ENCODE data around the gene RPL41.
A peak's percentile ranks its signal among the peaks of the same experiment; 100 is the strongest.

The RPL41 gene

DNA sequence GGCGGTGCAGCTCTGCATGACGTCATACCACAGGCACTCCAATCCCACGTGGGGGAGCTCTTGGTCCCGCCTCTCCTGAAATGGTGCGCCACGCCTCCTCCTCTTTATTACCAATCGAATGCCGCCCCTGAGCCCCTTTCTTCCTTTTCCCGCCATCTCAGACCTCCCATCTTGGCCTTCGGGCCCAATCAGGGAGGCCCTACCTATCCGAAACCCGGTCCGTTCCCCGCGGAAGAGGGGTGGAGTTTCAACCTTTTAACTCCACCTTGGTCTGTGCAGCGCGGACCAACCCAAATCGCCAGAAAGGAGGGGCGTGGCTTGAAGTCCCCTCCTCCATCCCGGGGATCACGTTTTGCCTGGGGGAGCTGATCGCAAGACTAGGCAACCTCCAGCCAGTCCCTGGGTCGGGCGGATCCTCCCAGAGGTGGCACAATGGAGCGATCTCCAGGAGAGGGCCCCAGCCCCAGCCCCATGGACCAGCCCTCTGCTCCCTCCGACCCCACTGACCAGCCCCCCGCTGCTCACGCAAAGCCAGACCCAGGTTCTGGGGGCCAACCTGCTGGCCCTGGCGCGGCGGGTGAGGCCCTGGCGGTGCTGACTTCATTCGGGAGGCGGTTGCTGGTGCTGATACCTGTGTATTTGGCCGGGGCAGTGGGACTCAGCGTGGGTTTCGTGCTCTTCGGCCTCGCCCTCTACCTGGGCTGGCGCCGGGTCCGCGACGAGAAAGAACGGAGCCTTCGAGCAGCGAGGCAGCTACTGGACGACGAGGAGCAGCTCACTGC, 11.6 kb downstream of the RPL41 start, which contains the start of gene ESYT1:
Gene ESYT1 (plus strand): TSS at position 380 of the 782 bp plus-strand sequence. CDS start 53 bp downstream, at position 433.
- DNase-seq (ENCODE audit: low spot score), result peak; percentile 98

DNA sequence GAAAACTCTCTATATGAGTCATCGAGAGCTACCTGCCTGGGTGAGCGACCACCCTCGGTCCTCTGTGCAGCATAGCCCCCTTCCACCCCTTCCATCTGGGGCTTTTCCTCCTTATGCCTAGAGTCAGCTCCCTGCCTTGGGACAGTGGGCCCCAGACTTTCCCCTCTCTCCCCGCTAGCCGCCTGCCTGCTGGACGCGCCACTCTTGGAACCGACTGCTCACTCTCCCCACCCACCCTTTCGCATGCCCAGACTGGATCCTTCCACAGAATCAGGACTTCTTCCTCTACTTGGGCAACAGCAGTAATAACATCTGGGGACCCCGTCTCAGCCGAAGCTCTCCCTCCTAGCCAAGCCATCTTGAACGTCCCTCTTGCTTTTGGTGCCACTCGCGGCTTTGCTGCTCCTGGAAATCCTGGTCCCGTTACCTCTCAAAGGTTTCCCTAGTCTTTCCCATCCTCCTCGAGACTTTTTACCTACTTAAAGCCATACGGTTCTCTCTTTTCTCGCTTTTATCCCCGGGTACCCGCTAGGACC, 12.3 kb downstream of the RPL41 start:
- peak; percentile 44 for DNase-seq (ENCODE audit: low spot score)

DNA sequence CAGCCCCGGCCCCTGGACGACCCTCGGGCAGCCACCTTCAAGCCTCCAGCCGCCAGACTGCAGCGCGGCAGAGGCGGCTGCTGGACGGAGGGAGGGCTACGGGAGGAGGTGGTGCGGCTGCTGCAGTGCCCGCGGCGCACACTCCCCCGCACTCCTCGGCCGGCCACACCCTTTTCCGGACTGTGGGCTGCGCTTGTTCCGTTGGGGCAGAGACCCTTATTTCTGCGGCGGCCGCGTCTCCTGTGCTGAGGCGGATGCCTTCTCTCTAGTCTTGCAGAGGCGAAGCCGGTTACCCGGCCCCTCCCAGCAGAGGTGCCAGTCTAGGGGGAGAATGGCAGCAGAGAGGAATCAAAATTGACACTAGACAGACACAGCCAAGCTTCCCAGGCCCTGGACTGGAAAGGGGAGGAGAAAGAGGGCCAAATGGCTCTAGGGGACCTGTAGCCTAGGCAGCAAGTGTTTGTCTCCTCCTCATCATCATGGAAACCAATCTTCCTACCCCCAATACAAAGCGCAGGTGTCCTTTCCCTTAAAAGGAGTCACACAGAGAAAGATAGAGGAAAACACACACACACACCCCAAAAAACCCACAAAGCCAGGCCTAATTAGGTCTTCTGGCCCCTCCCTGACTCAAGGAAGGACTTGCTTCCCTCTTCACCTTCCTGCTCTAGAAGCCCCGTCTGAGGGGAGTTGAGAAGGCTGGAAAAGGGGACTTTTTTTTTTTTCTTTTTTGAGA, 12.9 kb downstream of the RPL41 start:
- peak; percentile 57 for DNase-seq (ENCODE audit: low spot score)

DNA sequence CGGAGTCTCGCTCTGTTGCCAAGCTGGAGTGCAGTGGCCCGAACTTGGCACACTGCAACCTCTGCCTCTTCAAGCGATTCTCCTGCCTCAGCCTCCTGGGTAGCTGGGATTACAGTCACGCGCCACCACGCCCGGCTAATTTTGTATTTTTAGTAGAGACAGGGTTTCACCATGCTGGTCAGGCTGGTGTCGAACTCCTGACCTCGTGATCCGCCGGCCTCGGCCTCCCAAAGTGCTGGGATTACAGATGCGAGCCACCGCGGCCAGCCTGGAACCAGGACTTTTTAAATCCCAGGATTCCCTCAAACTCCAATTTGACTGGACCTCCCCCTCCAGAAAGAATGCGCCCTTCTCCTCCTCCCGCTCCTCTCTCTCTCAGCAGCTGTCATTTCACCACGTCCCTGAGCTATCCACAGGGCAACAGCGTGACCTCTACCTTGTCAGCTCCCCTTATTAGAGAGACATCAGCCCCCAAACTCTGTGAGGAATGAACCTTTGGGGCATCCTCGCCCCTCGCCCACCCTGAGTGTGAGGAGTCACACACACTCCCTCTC, 13.6 kb downstream of the RPL41 start:
- DNase-seq (ENCODE audit: low spot score), result no peak

DNA sequence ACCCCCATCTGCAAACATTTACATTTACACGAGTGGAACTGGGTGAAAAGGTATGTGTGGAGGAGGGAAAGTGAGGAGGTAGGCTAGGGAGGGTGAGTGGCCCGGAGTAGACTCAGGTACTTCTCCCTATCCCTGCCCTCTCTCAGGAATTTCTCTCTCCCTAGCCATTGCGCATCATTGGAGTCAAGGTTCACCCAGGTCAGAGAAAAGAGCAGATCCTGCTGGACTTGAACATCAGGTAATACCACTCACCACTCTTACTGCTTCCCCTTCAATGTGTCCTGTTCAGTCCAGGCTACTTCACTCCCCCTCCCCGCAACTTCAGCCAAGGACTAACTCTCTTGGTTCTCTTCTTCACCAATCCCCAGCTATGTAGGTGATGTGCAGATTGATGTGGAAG, 14.4 kb downstream of the RPL41 start:
- DNase-seq (ENCODE audit: low spot score), result no peak

DNA sequence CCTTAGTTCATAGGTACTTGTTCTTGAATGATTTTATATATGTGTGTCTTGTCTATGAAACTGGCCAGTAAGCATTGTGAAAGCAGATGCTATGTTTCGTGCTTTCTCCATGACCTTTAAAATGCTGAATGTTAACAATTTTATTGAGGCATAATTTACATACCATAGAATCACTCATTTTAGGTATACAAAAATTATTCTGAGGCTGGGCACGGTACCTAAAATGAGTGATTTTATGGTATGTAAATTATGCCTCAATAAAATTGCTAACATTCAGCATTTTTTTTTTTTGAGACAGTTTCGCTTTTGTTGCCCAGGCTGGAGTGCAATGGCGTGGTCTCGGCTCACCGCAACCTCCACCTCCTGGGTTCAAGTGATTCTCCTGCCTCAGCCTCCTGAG, 18.5 kb downstream of the RPL41 start:
- DNase-seq (ENCODE audit: low spot score), result no peak

DNA sequence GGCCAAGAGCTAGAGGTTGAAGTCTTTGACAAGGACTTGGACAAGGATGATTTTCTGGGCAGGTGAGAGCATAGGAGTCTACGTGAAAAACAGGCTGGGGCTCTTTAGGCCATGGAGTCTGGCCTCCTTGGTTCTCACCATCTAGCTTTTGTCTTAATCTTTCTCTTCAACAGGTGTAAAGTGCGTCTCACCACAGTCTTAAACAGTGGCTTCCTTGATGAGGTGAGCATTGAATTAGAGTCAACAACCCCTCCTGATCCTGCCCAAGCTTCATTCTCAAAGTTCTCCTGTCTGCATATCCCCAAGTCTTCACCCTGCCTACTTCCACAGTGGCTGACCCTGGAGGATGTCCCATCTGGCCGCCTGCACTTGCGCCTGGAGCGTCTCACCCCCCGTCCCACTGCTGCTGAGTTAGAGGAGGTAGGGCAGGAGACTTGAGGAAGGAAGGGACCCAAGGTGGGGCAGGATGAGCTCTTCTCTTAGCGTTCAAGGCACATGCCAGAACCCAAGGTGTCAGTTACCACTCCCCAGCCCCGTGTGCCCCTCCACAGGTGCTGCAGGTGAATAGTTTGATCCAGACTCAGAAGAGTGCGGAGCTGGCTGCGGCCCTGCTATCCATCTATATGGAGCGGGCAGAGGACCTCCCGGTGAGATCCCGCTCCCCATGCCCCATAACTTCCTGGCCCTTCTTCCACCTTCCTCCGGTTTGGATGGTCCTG, 21.6 kb downstream of the RPL41 start:
- DNase-seq (ENCODE audit: low spot score), result no peak

DNA sequence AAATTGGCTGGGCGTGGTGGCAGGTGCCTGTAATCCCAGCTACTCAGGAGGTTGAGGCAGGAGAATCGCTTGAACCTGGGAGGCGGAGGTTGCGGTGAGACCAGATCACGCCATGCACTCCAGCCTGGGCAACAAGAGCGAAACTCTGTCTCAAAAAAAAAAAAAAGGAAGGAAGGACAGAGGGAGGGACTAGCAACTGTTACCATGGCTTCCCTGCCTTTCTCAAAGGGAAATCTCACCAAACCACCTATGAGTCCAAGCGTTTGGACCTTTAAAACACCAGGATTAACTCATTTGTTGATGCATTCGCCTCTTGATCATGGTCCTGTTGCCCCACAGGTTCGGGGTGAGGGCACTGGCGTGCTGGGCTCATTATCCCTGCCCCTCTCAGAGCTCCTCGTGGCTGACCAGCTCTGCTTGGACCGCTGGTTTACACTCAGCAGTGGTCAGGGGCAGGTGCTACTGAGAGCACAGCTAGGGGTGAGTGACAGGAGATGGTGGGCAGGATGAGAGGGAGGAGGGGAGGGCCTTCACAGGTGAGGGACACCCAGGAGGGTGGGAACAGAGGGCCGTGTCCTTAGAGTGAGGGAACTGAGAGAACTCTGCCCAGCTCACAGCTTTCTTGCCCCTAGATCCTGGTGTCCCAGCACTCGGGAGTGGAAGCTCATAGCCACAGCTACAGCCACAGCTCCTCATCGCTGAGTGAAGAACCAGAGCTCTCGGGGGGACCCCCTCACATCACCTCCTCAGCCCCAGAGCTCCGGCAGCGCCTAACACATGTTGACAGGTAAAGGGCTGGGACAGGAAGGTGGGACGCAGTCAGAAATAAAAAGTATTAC, 25.7 kb downstream of the RPL41 start:
- no peak for DNase-seq (ENCODE audit: low spot score)

DNA sequence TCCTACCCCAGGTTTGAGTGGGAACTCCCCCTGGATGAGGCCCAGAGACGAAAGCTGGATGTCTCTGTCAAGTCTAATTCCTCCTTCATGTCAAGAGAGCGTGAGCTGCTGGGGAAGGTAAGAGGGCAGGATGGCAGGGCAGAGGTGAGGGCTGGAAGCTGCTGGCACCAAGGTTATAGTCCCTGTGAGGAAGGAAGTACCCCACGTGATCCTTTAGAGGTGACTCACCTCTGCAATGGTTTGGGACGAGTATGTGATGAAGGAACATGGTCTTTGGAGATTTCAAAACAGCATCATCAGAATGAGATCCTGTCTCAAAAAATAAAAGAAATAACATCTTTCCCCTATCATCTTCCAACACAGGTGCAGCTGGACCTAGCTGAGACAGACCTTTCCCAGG, 26.8 kb downstream of the RPL41 start:
- no peak for DNase-seq (ENCODE audit: low spot score)

DNA sequence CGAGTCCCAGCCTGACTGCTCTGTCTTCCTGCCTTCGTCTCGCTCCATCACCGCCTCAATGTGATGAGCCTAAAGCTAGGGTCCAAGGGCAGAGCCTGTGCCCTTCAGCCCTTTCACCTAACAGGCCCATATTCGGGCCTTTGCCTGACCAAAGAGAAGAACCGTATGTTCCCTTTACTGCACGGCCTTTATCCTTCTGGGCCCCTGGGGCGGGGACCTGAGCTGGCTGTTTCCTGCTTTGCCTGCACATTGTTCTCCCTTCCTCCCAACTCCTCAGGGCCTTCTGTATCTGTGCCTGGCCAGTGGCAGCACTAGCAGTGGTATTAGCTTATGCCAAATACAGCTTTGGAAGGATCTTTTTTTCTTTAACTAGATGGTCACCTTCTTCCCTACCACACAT, 27.4 kb downstream of the RPL41 start:
- no peak for DNase-seq (ENCODE audit: low spot score)

DNA sequence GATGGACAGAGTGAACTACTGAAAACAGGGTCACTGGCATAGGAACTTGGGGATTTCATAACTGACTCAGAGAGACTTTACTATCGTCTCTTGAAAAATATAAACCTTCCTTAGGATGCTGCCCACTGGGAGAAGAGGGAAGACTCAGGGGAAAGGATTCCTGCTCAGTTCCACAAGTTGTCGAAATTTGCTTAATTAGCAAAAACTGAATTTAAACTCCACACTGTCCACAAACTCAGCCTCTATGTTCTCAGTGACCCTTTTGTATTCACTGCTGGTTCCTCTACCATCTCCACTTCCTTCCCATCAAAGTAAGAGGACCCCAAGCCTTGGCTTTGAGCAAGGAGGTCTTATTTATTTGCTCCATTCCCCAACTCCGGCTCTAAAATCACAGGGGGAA, 28.8 kb downstream of the RPL41 start:
- DNase-seq (ENCODE audit: low spot score), result no peak

DNA sequence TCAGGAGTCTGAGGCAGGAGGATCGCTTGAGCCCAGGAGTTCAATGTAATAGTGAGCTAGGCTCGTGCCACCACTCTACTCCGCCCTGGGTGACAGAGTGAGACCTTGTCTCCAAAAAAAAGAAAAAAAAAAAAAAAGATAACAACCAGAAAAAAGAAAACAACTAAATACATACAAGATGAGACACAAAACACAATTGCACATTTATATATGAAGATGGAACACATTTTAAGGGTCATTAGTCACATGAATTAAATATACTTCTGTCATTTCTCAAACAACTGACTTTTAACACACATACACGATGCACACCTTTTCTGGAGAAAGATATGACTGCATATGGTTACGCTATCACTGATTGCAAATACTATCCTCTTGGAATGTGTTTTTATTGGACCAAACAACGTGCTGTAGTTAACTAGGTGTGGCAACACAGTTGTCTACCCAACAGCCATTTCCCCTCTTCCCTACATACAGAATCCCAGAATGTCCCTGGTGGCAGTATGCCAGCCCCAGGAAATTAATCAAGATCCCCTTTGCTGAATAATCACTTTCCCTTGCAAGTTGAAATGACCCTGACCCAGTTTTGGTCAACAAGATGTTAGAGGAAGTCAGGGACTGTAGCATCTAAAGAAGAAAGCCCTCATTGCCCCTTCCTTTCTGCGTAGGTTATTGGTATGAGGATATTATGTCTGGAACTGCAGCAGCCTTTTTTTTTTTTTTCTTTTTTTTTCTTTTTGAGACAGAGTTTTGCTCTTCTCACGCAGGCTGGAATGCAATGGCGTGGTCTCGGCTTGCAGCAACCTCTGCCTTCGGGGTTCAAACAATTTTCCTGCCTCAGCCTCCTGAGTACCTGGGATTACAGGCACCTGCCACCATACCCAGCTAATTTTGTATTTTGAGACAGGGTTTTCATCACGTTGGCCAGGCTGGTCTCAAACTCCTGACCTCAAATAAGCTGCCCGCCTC, 30.3 kb downstream of the RPL41 start:
- DNase-seq (ENCODE audit: low spot score), result no peak

DNA sequence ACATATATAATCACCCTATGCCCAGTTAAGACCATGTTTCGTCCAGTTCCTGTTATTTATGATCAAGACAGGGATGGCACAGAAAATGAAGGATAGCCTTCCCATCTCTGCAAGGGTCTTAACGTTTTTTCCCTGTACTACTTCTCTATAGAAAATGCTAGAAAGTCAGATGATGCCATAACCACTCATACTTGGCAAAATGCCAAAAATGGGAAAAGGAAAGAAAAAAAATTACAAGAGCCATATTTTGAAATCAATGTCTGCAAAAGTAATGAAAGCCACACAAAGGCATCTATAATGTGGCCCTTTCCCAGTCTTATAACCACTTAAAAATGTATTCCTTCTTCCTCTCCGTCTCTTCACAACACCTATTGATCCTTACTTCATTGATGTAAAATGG, 34.1 kb downstream of the RPL41 start:
- no peak for DNase-seq (ENCODE audit: low spot score)

DNA sequence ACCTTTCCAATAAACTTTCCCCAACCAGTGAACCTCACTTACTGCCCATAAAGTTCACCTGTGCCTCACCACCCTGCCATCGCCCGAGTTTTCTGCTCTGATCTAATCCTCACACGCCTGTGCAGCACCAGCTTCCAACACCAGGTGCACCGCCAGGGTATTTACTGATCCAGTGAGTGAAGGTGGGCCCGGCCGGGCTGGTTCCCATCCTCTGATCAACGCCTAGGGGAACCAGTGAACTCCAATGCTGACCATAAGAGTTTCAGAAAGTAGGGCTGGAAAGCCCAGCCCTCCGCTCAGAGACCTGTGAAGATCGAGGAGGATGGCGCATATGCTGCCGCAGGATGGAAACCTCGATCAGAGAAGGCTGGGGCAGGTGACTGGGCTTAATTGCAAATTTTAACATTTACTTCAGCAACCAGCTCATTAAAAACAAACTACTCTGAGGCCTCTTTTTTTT, 35.3 kb downstream of the RPL41 start:
- DNase-seq (ENCODE audit: low spot score), result no peak

DNA sequence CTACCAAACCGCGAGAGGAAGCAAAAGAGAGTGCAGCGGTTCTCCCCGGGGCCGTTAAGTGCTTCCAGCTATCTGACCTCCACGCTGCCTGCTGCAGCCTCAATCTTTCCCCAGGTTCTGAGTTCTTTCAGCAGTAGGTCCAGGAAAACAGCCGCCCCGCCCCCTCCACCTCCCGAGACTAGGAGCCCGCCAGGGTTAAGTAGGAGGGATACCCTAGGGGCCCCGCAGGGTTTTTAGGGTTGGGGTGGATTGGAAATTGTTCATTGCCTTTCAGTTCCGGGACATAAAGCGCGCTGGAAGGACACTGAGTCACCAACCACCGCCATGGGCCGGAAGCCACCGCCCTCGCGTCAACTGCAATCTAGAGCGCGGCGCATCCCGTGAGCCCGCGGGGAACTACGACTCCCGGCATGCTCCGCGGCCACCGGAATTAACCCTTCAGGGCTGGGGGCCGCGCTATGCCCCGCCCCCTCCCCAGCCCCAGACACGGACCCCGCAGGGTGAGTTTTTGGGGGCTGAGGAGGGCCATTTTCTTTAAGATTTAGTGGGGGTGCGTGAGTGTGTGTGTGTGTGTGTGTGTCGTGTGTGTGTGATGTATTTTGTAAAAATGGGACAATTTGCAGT, 35.8 kb downstream of the RPL41 start, which contains the start of gene MYL6B:
Gene MYL6B (plus strand): TSS at position 456 of the 624 bp plus-strand sequence. CDS start 1,332 bp downstream, outside the sequence.
- peak; percentile 92 for DNase-seq (ENCODE audit: low spot score)

DNA sequence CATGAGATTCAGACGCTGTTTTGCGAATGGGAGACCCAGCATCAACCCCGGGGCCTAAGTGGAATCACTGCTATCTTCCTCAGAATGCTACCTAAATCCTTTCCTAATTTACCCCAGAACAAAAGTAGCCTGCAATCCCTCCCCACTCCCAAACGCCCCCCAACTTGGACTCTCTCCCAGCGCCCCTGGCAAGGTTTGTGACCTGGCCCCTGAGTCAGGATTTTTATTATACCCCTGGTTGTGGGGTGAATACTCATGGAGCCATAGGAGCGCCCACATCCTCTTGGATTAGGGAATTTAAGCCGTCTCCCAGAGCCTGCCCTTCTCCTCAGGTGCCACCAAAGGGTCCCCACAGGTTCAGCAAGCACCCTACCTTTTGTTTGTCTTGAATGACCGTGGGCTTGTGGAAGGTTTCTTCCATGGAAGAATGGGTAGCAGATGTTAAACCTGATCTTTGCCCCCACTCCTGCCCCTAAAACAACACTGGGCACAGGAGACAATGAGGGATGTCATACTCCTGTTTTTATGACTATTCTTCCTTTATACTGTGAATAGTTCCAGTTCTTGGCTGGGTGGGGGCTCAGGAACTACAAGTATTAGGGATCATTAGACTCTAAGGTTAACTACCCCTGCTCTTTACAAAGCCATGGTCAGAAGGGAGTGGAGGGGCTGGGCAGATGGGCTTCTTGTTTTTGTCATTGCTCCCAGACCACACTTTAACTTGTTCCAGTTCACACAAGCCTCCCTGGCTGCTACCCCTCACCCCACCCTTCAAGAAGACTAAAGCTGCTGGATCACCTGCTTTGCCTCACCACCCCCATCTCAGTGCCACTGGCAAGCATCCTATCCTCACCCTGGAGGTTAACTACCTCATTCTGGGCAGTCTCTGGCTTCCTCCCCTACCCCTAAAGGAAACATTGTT, 36.6 kb downstream of the RPL41 start:
- DNase-seq (ENCODE audit: low spot score), result no peak

DNA sequence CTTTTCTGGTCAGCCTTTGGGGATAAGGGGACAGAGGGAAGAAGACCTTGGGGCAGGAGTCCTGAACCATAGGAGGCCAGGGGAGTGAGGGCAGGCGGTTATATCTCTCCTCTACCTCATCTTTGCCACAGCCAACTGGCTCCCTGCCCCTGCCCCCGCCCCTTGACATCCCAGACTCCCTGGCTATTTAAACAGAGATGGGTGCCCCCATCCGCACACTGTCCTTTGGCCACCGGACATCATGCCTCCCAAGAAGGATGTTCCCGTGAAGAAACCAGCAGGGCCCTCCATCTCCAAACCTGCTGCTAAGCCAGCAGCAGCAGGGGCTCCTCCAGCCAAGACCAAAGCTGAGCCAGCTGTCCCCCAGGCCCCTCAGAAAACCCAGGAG, 37.2 kb downstream of the RPL41 start:
- DNase-seq (ENCODE audit: low spot score), result no peak

DNA sequence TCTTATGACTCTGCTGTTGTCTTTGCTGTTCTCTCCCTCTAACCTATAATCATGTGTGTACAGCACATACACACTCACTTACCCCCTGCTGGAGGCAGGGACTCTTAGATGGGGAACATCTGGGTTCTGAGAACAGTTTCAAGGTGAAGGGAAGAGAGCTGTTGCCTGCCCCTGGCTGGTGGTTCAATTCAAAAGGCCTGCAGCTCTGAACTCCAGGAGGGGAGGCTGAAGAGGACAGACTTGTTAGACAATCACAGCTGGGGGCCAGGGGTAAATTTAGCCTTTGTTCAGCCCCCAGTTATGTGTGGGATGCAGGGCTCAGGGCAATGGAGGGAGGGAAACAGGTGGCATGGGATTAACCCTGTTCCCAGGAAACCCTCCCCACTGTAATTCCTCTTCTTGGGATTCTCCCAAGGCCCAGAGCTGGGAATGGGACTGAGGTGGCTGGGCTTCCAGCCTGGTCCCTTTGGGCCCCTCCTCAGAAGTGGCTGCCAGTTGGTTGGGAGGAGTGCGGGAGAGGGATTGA, 37.9 kb downstream of the RPL41 start:
- no peak for DNase-seq (ENCODE audit: low spot score)
